DND-41 (cell line): ENCODE data around the gene POLR2L.

Source experiments
- ATAC-seq: fragments of 200-7000 bp; cut with Tn5 transposase; 3 replicates; pipeline ENCODE4 v1.9.1; 2021; ENCODE audit warnings: low read depth; ENCODE audit not compliant: insufficient read depth
- DNase-seq: peaks from one replicate; pipeline ENCODE4 v3.0.0-alpha.2; 2020
- H2AFZ ChIP-seq: 2 replicates; pipeline ENCODE4 v1.6.0; 2012; ENCODE audit warnings: low read depth, low read length
- H3K27ac ChIP-seq: 2 replicates; pipeline ENCODE4 v1.5.1; 2012; ENCODE audit warnings: low read length, inconsistent platforms
- H3K27me3 ChIP-seq: fragments of 200-600 bp; sonication (generic); 2 replicates; pipeline ENCODE4 v1.6.0; 2012; ENCODE audit warnings: low read length, mild to moderate bottlenecking, inconsistent platforms; ENCODE audit not compliant: insufficient read depth, poor library complexity
- H3K36me3 ChIP-seq: 2 replicates; pipeline ENCODE4 v1.5.1; 2012; ENCODE audit warnings: low read length, inconsistent platforms; ENCODE audit not compliant: insufficient read depth
- H3K4me1 ChIP-seq: 2 replicates; pipeline ENCODE4 v1.5.1; 2012; ENCODE audit warnings: mild to moderate bottlenecking, low read length; ENCODE audit not compliant: insufficient read depth
- H3K4me2 ChIP-seq: 2 replicates; pipeline ENCODE4 v1.6.0; 2012; ENCODE audit warnings: mild to moderate bottlenecking, moderate library complexity, low read length, inconsistent platforms; ENCODE audit not compliant: insufficient read depth
- H3K4me3 ChIP-seq, 2 experiments: fragments of 200-600 bp in 1 of 2; shearing (Covaris generic) in 1 of 2; 2 replicates each; pipeline ENCODE4 v1.5.1; 2012 to 2016; ENCODE audit warnings: inconsistent platforms in 2 of 2, low read length in 2 of 2, mild to moderate bottlenecking in 2 of 2, low read depth in 1 of 2, moderate library complexity in 1 of 2
- H3K79me2 ChIP-seq: 2 replicates; pipeline ENCODE4 v1.6.0; 2012; ENCODE audit warnings: low read length, inconsistent platforms; ENCODE audit not compliant: insufficient read depth
- H3K9ac ChIP-seq: 2 replicates; pipeline ENCODE4 v1.6.0; 2012; ENCODE audit warnings: low read depth, mild to moderate bottlenecking, inconsistent platforms, low read length, moderate library complexity
- H3K9me3 ChIP-seq: 2 replicates; pipeline ENCODE4 v1.5.1; 2012; ENCODE audit warnings: low read length, moderate library complexity, mild to moderate bottlenecking, inconsistent platforms; ENCODE audit not compliant: insufficient read depth, severe bottlenecking
- H4K20me1 ChIP-seq: 2 replicates; pipeline ENCODE4 v1.6.0; 2012; ENCODE audit warnings: low read length; ENCODE audit not compliant: insufficient read depth
- EZH2 ChIP-seq: IDR thresholded peaks from 3 replicates; pipeline ENCODE4 v1.6.1; 2012; ENCODE audit warnings: borderline replicate concordance, low read depth, mild to moderate bottlenecking, moderate library complexity, low read length, inconsistent platforms; ENCODE audit not compliant: severe bottlenecking
- TF ChIP-seq, protein P1 (sequence below): IDR thresholded peaks from 2 replicates; pipeline ENCODE4 v1.5.1; 2012; ENCODE audit warnings: borderline replicate concordance, low read length, moderate library complexity, mild to moderate bottlenecking; ENCODE audit not compliant: poor library complexity, severe bottlenecking; ENCODE audit errors: extremely low read depth

The POLR2L gene

DNA sequence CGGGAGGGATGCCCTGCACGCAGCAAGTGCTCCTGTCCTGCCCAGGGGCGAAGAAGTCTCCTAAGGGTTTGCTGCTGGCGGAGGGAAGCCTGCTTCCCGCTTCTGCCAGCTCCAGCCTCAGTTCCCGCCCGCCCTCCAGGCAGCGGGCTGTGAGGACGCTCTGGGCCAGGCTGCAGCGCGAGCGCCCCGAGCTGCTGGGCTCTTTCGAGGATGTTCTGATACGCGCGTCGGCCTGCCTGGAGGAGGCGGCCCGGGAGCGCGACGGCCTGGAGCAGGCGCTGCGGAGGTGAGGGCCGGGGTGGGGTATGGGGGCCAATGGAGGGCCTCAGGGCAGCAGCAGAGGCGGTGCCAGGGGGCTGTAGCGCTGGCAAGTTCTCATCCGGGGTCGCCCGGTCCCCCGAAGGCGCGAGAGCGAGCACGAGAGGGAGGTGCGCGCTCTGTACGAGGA, 12.5 kb downstream of the POLR2L start:
- ATAC-seq: no peak
- Histone ChIP-seq H3K27me3 (peaks cover 53% of the 10 kb centered on the region), H3K4me2 (no peak overlapping the region)

DNA sequence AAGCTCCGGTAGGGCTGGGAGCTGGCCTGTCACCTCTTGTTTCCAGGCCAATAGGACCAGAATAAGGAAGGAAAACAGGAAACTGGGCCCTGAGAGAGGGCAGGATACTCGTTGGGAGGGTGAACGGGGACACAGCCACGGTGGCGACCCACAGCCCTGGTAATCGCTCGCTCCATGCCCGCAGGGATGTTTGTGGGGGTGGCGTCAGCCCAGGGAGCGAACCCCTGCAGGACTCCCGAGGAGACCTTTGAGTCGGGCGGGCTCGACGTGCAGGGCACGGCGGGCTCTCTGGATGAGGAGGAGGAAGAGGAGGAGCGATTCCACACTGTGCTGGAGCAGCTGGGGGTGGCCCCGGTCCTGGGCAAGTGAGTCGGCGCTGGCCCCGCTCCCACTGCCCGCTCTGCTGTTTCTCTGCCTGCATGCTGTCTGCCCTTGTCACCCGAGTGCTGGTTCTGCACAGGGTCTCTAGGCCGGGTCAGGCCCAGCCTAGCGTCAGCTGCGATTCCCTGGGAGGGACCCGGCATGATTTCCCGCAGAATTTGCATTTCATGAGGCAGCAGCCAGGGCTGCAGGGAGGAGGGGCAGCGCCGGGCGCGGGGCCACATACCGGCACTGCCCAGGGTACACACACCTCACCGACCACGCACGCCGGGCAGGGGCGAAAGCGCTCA, 13.0 kb downstream of the POLR2L start:
- Histone ChIP-seq H3K79me2 (no peaks in the 10 kb centered on the region), H4K20me1 (peaks cover 21% of the 10 kb centered on the region), H2AFZ (no peak overlapping the region), H3K4me2 (no peak overlapping the region), H3K36me3 (peaks cover 13% of the 10 kb centered on the region), H3K27me3 (peaks cover 53% of the 10 kb centered on the region), H3K27ac (no peak overlapping the region), H3K4me3 (no peak overlapping the region), H3K9ac (no peak overlapping the region), H3K4me1 (peaks cover 32% of the 10 kb centered on the region), H3K9me3 (no peaks in the 10 kb centered on the region)
- ATAC-seq (no peak), DNase-seq (no peak)
- TF ChIP-seq EZH2: peak; percentile 14
- TF ChIP-seq, protein P1, sequence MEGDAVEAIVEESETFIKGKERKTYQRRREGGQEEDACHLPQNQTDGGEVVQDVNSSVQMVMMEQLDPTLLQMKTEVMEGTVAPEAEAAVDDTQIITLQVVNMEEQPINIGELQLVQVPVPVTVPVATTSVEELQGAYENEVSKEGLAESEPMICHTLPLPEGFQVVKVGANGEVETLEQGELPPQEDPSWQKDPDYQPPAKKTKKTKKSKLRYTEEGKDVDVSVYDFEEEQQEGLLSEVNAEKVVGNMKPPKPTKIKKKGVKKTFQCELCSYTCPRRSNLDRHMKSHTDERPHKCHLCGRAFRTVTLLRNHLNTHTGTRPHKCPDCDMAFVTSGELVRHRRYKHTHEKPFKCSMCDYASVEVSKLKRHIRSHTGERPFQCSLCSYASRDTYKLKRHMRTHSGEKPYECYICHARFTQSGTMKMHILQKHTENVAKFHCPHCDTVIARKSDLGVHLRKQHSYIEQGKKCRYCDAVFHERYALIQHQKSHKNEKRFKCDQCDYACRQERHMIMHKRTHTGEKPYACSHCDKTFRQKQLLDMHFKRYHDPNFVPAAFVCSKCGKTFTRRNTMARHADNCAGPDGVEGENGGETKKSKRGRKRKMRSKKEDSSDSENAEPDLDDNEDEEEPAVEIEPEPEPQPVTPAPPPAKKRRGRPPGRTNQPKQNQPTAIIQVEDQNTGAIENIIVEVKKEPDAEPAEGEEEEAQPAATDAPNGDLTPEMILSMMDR: no peak

More for the DNA sequence above, 12.5 kb downstream of the POLR2L start:
- Histone ChIP-seq H3K27ac (no peak overlapping the region), H3K36me3 (peaks cover 7% of the 10 kb centered on the region), H3K9ac (no peak overlapping the region), H3K9me3 (no peaks in the 10 kb centered on the region), H3K4me3 (no peak overlapping the region), H3K79me2 (no peaks in the 10 kb centered on the region), H2AFZ (no peak overlapping the region), H4K20me1 (peaks cover 21% of the 10 kb centered on the region), H3K4me1 (peaks cover 35% of the 10 kb centered on the region)
- no peak for TF ChIP-seq EZH2
- TF ChIP-seq, protein P1: no peak
- DNase-seq: no peak

DNA sequence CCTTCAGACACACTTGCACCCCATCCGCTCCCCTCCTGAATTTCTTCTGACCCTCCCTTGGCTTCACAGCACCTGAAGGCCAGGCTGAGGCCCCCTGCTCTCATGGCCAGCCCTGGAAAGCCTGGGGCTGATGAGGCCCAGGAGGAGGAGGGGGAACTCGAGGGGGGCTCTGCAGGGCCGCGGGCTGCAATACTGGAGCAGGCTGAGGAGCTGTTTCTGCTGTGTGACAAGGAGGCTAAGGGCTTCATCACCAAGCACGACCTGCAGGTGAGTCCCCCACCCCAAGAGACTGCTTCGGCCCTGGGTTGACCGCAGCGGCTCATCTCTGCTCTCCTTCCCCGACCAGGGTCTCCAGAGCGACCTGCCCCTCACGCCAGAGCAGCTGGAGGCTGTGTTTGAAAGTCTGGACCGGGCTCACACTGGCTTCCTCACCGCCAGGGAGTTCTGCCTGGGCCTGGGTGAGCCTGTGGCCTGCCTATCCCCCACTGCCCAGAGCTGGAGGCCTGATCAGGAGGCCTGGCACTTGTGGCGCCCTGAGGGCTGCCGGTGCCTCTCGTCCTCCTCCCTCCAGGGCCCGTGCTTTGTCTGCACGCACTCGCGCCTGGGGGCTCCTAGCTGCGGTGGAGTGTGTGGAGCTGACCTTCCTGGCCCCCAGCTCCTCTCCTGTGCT, 13.7 kb downstream of the POLR2L start:
- Histone ChIP-seq H3K4me3 (no peak overlapping the region), H3K4me2 (no peak overlapping the region), H3K36me3 (peaks cover 20% of the 10 kb centered on the region), H2AFZ (no peak overlapping the region), H3K4me1 (peaks cover 30% of the 10 kb centered on the region), H3K9ac (no peak overlapping the region), H3K27ac (no peak overlapping the region), H3K27me3 (peaks cover 53% of the 10 kb centered on the region), H3K9me3 (no peaks in the 10 kb centered on the region), H3K79me2 (no peaks in the 10 kb centered on the region), H4K20me1 (peaks cover 21% of the 10 kb centered on the region)
- DNase-seq: no peak
- ATAC-seq: no peak
- TF ChIP-seq, protein P1: no peak
- peak; percentile 4 for TF ChIP-seq EZH2
